ENCODE results near the gene MRM1. TPM values are rescaled to one million over a fixed set of nuclear protein-coding genes. Genes with fewer than 3 reads are reported as not detected.

Gene MRM1
- total RNA-seq (2014; rRNA removed; shearing (Covaris generic)) = 5.1 and 6.0 TPM in 2 replicates

- Histone ChIP-seq H3K9me3 (replicated peaks) (no peaks in the 10 kb centered on the region), H3K4me3 (peak within 1 kb of the TSS; percentile 83), H3K36me3 (peaks cover 3% of the 10 kb centered on the region; the same call in 1 of the 2 replicates), H3K27ac (peak within 1 kb of the TSS; percentile 55), H3K4me1 (peaks cover 4% of the 10 kb centered on the region), H3K27me3 (no peaks in the 10 kb centered on the region)
- DNase-seq = peak; percentile 97
Observed at GRCh38 chr17:36601303-36602029, at the start of gene MRM1. Gene MRM1 (plus strand): TSS chr17:36601583. CDS start chr17:36601811, 228 bp downstream.

GRCh38 chr17:36553459-36553858 lies 47.9 kb upstream of the MRM1 start:
- DNase-seq = no peak
- Histone ChIP-seq H3K4me1 (no peaks in the 10 kb centered on the region), H3K36me3 (peaks cover 50% of the 10 kb centered on the region), H3K4me3 (no peak overlapping the region), H3K27me3 (no peaks in the 10 kb centered on the region), H3K9me3 (replicated peaks) (no peaks in the 10 kb centered on the region), H3K27ac (no peak overlapping the region)

GRCh38 chr17:36566081-36566480 lies 35.3 kb upstream of the MRM1 start:
- Histone ChIP-seq H3K4me1 (no peaks in the 10 kb centered on the region), H3K4me3 (no peak overlapping the region), H3K27ac (no peak overlapping the region), H3K36me3 (peaks cover 83% of the 10 kb centered on the region), H3K27me3 (no peaks in the 10 kb centered on the region), H3K9me3 (replicated peaks) (no peaks in the 10 kb centered on the region)
- no peak for DNase-seq

GRCh38 chr17:36575028-36575427 lies 26.4 kb upstream of the MRM1 start:
- Histone ChIP-seq H3K27me3 (no peaks in the 10 kb centered on the region), H3K4me3 (no peak overlapping the region), H3K36me3 (peaks cover 78% of the 10 kb centered on the region), H3K4me1 (no peaks in the 10 kb centered on the region), H3K9me3 (replicated peaks) (no peaks in the 10 kb centered on the region), H3K27ac (no peak overlapping the region)
- DNase-seq = no peak

GRCh38 chr17:36576793-36577192 lies 24.6 kb upstream of the MRM1 start:
- Histone ChIP-seq H3K27ac (no peak overlapping the region), H3K4me1 (no peaks in the 10 kb centered on the region), H3K27me3 (no peaks in the 10 kb centered on the region), H3K4me3 (no peak overlapping the region), H3K9me3 (replicated peaks) (no peaks in the 10 kb centered on the region), H3K36me3 (peaks cover 76% of the 10 kb centered on the region)
- no peak for DNase-seq

GRCh38 chr17:36578671-36579070 lies 22.7 kb upstream of the MRM1 start:
- H3K36me3 ChIP-seq = peaks cover 76% of the 10 kb centered on the region
- no peaks in the 10 kb centered on the region for H3K27me3 ChIP-seq
- no peak overlapping the region for H3K27ac ChIP-seq
- no peaks in the 10 kb centered on the region for H3K9me3 ChIP-seq (replicated peaks)
- H3K4me1 ChIP-seq = no peaks in the 10 kb centered on the region
- DNase-seq = no peak
- no peak overlapping the region for H3K4me3 ChIP-seq

GRCh38 chr17:36583787-36584186 lies 17.6 kb upstream of the MRM1 start:
- no peaks in the 10 kb centered on the region for H3K4me1 ChIP-seq
- H3K27me3 ChIP-seq = no peaks in the 10 kb centered on the region
- peaks cover 91% of the 10 kb centered on the region for H3K36me3 ChIP-seq
- DNase-seq = no peak
- H3K4me3 ChIP-seq = no peak overlapping the region
- no peak overlapping the region for H3K27ac ChIP-seq
- H3K9me3 ChIP-seq (replicated peaks) = no peaks in the 10 kb centered on the region

GRCh38 chr17:36586138-36586537 lies 15.2 kb upstream of the MRM1 start:
- Histone ChIP-seq H3K4me1 (no peaks in the 10 kb centered on the region; the same call in 1 of the 2 replicates), H3K27me3 (no peaks in the 10 kb centered on the region), H3K4me3 (no peak overlapping the region), H3K27ac (no peak overlapping the region), H3K9me3 (replicated peaks) (no peaks in the 10 kb centered on the region), H3K36me3 (peaks cover 74% of the 10 kb centered on the region)
- no peak for DNase-seq

- Histone ChIP-seq H3K36me3 (peaks cover 37% of the 10 kb centered on the region), H3K27ac (no peak overlapping the region), H3K4me1 (no peaks in the 10 kb centered on the region; the same call in 1 of the 2 replicates), H3K27me3 (no peaks in the 10 kb centered on the region), H3K4me3 (no peak overlapping the region), H3K9me3 (replicated peaks) (no peaks in the 10 kb centered on the region)
- no peak for DNase-seq
Observed at GRCh38 chr17:36590082-36590481, 11.3 kb upstream of the MRM1 start.

- H3K4me1 ChIP-seq = no peaks in the 10 kb centered on the region; the same call in 1 of the 2 replicates
- H3K27me3 ChIP-seq = no peaks in the 10 kb centered on the region
- peak within 1 kb of the TSS; percentile 28; the same call in 1 of the 2 replicates for H3K27ac ChIP-seq
- peaks cover 23% of the 10 kb centered on the region for H3K36me3 ChIP-seq
- H3K4me3 ChIP-seq = peak within 1 kb of the TSS; percentile 81
- H3K9me3 ChIP-seq (replicated peaks) = no peaks in the 10 kb centered on the region
- peak; percentile 87 to 90 for DNase-seq
Observed at GRCh38 chr17:36591434-36592315, 9.7 kb upstream of the MRM1 start, which contains the start of gene DHRS11. Gene DHRS11 (plus strand): TSS chr17:36591879. CDS start chr17:36592010, 131 bp downstream.

- DNase-seq = peak; percentile 52 to 57
- peak overlapping the region; percentile 28; the same call in 1 of the 2 replicates for H3K27ac ChIP-seq
Observed at GRCh38 chr17:36592316-36592715, 9.1 kb upstream of the MRM1 start.

GRCh38 chr17:36592716-36593321 lies 8.6 kb upstream of the MRM1 start:
- Histone ChIP-seq H3K27ac (no peak overlapping the region), H3K36me3 (peaks cover 15% of the 10 kb centered on the region), H3K27me3 (no peaks in the 10 kb centered on the region), H3K4me3 (peak overlapping the region; percentile 81), H3K4me1 (no peaks in the 10 kb centered on the region; the same call in 1 of the 2 replicates), H3K9me3 (replicated peaks) (no peaks in the 10 kb centered on the region)
- DNase-seq = no peak

More at GRCh38 chr17:36592316-36592715, 9.1 kb upstream of the MRM1 start:
- Histone ChIP-seq H3K4me3 (peak overlapping the region; percentile 81), H3K9me3 (replicated peaks) (no peaks in the 10 kb centered on the region), H3K27me3 (no peaks in the 10 kb centered on the region), H3K36me3 (peaks cover 19% of the 10 kb centered on the region), H3K4me1 (no peaks in the 10 kb centered on the region; the same call in 1 of the 2 replicates)

- Histone ChIP-seq H3K27ac (no peak overlapping the region), H3K4me3 (no peak overlapping the region), H3K36me3 (peaks cover 8% of the 10 kb centered on the region), H3K27me3 (no peaks in the 10 kb centered on the region), H3K9me3 (replicated peaks) (no peaks in the 10 kb centered on the region), H3K4me1 (no peaks in the 10 kb centered on the region; the same call in 1 of the 2 replicates)
- DNase-seq = no peak
Observed at GRCh38 chr17:36593656-36594316, 7.6 kb upstream of the MRM1 start.
